Central memory CD8-positive, alpha-beta T cell (primary cell): Measurements from ENCODE around the gene LRRC8B.

Source experiments
- ATAC-seq: fragments of 150-1000 bp; cut with Tn5 transposase; replicated peaks from 2 replicates; pipeline ENCODE4 v1.10.0; 2022; ENCODE audit warnings: mild to moderate bottlenecking, moderate FRiP score, moderate number of reproducible peaks; ENCODE audit not compliant: poor library complexity, severe bottlenecking; ENCODE audit errors: extremely low read depth
- DNase-seq, 2 donors: peaks; one replicate each; pipeline ENCODE4 v3.0.0; 2021; ENCODE audit warnings: low spot score in 2 of 2
- H3K27ac Mint-ChIP-seq: one replicate; pipeline ENCODE4 v1.8.0; 2022; ENCODE audit warnings: low read depth, mild to moderate bottlenecking, moderate library complexity, mixed read lengths
- H3K27me3 Mint-ChIP-seq: one replicate; pipeline ENCODE4 v1.8.0; 2022; ENCODE audit warnings: mixed read lengths
- H3K36me3 Mint-ChIP-seq: one replicate; pipeline ENCODE4 v1.8.0; 2022; ENCODE audit warnings: mild to moderate bottlenecking, moderate library complexity, mixed read lengths; ENCODE audit not compliant: insufficient read depth
- H3K4me1 Mint-ChIP-seq: one replicate; pipeline ENCODE4 v1.8.0; 2022; ENCODE audit warnings: mixed read lengths
- H3K4me3 Mint-ChIP-seq: one replicate; pipeline ENCODE4 v1.8.0; 2022; ENCODE audit warnings: mild to moderate bottlenecking, moderate library complexity, mixed read lengths
- H3K9me3 Mint-ChIP-seq: one replicate; pipeline ENCODE4 v1.8.0; 2022; ENCODE audit warnings: mixed read lengths

The LRRC8B gene

DNA sequence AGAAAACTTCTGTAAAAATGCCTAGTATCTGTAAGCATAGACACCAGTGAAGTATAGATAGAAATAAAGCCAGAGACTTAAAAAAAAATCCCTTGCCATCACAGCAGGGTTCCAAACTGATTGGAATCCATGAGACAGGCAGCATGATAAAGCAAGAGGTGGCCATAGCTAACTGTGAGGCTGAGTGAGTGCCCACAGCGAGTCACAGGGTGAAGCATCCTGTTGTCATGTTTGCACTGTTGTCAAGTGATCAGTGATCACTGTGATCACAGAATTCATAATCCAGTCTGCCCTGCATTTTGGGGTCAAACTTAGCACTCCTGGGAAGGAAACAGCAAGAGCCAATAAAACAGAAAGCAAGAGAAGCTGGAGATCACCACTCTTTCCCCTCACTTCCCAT is 33.3 kb downstream of the LRRC8B start:
- Mint-ChIP-seq H3K27ac (no peak overlapping the region), H3K4me1 (peaks cover 2% of the 10 kb centered on the region), H3K27me3 (no peaks in the 10 kb centered on the region), H3K36me3 (no peaks in the 10 kb centered on the region), H3K9me3 (no peaks in the 10 kb centered on the region), H3K4me3 (no peak overlapping the region)
- ATAC-seq, result no peak
- no peak for DNase-seq

DNA sequence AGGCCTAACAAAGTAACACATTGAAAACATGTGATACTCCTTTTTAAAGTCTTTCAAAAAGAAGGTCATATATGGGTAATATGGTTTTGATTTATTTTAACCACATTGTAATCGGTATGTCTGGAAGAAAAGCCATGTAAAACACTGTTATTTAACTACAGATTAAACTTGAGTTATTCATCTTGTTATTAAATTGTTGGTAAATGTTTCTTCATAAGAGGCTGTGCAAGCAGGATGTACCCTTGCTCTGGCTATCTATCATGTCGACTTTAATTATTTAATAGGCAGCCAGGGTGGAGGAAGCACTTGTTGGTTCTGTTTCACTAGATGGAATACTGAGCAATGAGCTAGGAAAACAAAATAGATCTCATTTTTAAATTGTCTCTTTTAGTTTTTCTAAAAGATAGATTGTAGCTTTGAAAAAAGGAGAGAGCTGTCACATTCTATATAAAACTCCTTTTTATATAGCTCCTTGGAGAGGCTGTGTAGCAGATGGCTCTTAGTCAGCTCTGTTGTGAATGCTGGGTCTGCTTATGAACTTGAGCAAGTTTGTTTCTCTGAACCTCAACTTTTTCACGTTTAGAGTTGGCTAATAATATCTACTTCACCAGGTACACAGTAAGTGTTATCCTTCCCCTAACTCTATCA is 39.5 kb downstream of the LRRC8B start:
- H3K27ac Mint-ChIP-seq, result peak overlapping the region; percentile 62

DNA sequence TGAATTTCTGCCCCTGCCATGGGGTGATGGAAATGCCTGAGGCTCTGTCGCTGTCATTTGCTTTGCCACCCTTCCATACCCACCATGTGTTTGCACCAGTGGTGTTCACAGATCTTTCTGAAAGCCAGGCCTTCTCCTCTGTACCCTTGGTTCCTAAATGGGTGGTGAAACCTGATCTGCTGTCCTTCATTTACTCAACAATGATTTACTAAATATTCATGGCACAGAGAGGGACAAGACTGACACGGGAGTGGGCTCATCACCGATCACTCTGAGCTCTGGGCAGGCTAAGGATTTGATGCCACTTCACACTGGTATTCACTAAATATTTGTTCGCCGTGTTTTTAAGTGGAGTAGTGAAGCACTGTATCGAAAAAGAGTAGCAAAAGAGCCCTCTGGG is 40.9 kb downstream of the LRRC8B start:
- no peak overlapping the region for H3K27ac Mint-ChIP-seq

More for the DNA sequence above, 39.5 kb downstream of the LRRC8B start:
- H3K4me1 Mint-ChIP-seq, result peaks cover 9% of the 10 kb centered on the region
- no peak for ATAC-seq
- H3K27me3 Mint-ChIP-seq, result no peaks in the 10 kb centered on the region
- H3K36me3 Mint-ChIP-seq, result no peaks in the 10 kb centered on the region
- H3K9me3 Mint-ChIP-seq, result no peaks in the 10 kb centered on the region
- no peak for DNase-seq
- H3K4me3 Mint-ChIP-seq, result no peak overlapping the region

DNA sequence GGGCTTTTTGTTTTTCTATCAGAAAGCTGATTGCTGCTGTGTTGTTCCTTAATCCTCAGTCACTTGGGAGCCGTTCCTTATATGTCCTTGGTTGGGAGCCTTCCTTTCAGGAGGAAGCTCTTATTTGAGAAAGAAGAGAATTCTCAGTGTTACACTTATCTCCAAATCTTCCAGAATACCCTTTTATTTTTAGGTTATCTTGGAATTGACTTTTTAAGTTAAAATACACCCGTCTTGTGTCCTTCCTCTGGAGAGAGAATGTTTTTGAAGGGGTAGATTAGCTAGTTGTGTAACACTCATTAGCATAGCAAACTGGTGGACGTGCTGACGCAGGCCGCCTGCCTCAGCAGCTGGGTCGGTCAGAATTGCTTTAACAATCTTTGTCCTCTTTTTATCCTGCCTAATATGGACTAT is 42.1 kb downstream of the LRRC8B start:
- DNase-seq (no peak), ATAC-seq (no peak)
- H3K4me1 Mint-ChIP-seq, result peaks cover 9% of the 10 kb centered on the region
- H3K4me3 Mint-ChIP-seq, result no peak overlapping the region
- H3K27ac Mint-ChIP-seq, result no peak overlapping the region
- H3K9me3 Mint-ChIP-seq, result no peaks in the 10 kb centered on the region
- H3K36me3 Mint-ChIP-seq, result peaks cover 5% of the 10 kb centered on the region
- H3K27me3 Mint-ChIP-seq, result no peaks in the 10 kb centered on the region

More for the DNA sequence above, 40.9 kb downstream of the LRRC8B start:
- no peak for DNase-seq
- Mint-ChIP-seq H3K4me3 (no peak overlapping the region), H3K4me1 (peaks cover 9% of the 10 kb centered on the region), H3K27me3 (no peaks in the 10 kb centered on the region), H3K36me3 (peaks cover 5% of the 10 kb centered on the region), H3K9me3 (no peaks in the 10 kb centered on the region)
- ATAC-seq, result no peak

DNA sequence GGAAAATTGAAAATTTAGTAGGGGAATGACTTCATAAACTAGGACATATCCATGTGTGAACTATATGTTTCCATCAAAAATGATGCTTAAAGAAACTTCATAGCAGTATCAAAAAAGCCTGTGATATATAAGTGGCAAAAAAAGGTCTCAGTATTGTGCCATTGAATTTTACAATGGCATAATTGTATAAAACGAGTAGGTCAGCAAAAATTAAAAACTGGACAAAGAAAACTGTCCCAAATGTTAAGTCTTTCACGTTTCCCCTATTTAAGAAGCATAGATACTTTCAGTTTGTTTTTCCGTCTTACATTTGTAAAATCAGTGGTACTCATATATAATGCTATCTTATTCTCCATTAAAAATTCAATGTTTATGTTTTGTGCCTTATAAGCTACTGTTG is 43.2 kb downstream of the LRRC8B start:
- DNase-seq, result no peak
- no peaks in the 10 kb centered on the region for H3K9me3 Mint-ChIP-seq
- H3K4me1 Mint-ChIP-seq, result peaks cover 9% of the 10 kb centered on the region
- no peak overlapping the region for H3K4me3 Mint-ChIP-seq
- H3K36me3 Mint-ChIP-seq, result peaks cover 6% of the 10 kb centered on the region
- no peaks in the 10 kb centered on the region for H3K27me3 Mint-ChIP-seq
- ATAC-seq, result no peak
- H3K27ac Mint-ChIP-seq, result no peak overlapping the region

DNA sequence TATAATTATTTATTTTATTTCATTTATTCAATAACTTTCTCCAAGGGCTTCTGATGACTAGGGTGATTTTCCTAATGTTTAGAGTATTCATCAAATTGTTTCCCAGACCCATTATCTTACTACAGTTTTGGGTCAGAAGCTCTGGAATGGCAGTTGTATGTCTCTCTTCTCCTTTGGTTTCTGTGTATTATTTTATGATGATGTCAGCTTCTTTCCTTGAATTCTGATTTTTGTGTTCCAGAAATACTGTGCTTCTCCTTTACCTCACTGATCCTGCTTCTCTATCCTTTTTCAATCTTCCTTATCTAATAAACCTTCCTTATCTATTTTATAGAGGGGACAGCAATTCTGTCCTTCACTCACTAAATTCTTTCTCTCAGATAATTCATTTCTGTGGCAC is 48.8 kb downstream of the LRRC8B start:
- Mint-ChIP-seq H3K27me3 (no peaks in the 10 kb centered on the region), H3K4me3 (no peak overlapping the region), H3K9me3 (no peaks in the 10 kb centered on the region), H3K36me3 (peaks cover 6% of the 10 kb centered on the region), H3K4me1 (no peaks in the 10 kb centered on the region), H3K27ac (no peak overlapping the region)
- ATAC-seq (no peak), DNase-seq (no peak)

DNA sequence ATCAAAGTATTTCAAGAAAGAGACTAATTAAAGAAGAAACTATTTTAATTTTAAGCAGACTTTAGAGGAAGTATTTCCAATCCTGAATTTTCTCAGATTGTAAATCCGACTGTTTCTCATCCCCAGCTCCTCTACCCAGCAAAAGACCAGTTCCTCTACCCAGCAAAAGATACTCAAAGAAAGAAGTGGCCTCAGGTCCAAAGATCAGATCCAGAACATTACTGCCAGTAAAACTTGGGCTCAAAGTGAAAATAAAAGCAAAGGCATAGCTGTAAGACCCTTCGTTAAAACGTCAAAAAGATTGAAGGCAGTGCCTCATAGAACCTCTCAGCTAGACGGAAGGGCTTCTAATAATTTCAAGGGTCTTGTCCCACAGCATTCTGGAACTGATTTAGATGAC is 50.0 kb downstream of the LRRC8B start:
- Mint-ChIP-seq H3K9me3 (no peaks in the 10 kb centered on the region), H3K4me1 (no peaks in the 10 kb centered on the region), H3K27me3 (no peaks in the 10 kb centered on the region), H3K36me3 (peaks cover 3% of the 10 kb centered on the region), H3K27ac (no peak overlapping the region), H3K4me3 (no peak overlapping the region)
- no peak for ATAC-seq
- DNase-seq, result no peak

DNA sequence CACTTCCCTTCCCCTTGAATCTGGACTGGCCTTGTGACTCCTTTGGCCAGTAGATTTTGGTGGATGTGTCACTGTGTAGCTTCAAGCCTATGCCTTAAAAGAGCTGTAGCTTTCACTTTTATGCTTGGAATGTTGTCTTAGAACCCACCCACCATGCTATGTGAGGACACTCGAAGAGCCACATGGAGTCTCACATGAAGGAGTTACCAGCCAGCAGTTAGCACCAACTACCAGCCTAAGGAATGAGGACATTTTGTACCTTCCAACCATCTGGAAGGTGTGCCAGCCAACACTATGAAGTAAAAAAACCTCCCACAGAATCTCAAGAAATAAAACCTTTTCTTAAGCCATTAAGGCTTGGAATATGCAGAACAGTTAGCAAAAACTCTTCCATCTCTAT is 50.6 kb downstream of the LRRC8B start:
- no peaks in the 10 kb centered on the region for H3K4me1 Mint-ChIP-seq
- no peak overlapping the region for H3K4me3 Mint-ChIP-seq
- H3K9me3 Mint-ChIP-seq, result no peaks in the 10 kb centered on the region
- no peak overlapping the region for H3K27ac Mint-ChIP-seq
- H3K36me3 Mint-ChIP-seq, result peaks cover 5% of the 10 kb centered on the region
- ATAC-seq (no peak), DNase-seq (no peak)
- no peaks in the 10 kb centered on the region for H3K27me3 Mint-ChIP-seq

DNA sequence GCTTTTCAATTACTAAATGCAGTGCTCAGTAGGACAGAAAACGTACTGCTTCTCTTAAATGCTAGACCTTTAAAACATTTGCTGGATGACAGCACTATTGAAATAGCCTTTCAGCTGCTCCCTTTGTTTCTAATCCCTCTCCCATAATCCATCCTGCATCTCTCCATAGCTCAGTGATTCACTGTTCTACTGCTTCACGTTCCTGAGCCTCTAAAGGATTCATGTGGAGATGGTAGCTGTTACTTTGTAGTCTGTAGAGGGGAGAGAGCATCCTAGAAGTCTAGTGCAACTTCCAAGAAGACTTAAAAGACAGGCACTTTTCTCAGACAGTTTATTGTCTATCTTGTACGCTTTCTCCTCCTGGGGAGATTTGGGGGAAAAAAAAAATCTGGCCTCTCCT is 51.4 kb downstream of the LRRC8B start:
- H3K4me1 Mint-ChIP-seq, result peaks cover 4% of the 10 kb centered on the region
- no peak overlapping the region for H3K27ac Mint-ChIP-seq
- no peak for ATAC-seq
- peaks cover 3% of the 10 kb centered on the region for H3K36me3 Mint-ChIP-seq
- H3K4me3 Mint-ChIP-seq, result no peak overlapping the region
- DNase-seq, result no peak
- no peaks in the 10 kb centered on the region for H3K9me3 Mint-ChIP-seq
- no peaks in the 10 kb centered on the region for H3K27me3 Mint-ChIP-seq

DNA sequence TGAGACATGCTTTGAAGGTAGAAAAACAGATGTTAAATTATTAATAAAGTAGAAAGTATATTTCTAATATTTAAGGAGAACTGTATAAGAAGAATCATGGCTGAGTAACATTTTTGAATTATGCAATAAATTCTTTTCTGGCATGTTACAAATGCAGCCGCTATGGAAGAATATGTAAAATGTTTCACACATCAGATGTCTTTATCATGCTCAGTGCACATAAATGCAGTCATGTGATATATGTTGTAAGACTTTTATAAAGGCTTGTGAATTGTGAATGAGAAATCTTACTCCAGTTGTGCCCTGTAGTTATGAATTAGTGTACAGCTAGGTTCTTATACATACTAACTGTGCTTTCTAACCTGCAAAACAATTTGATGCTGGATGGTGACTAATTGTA is 53.5 kb downstream of the LRRC8B start:
- H3K27ac Mint-ChIP-seq, result no peak overlapping the region
- H3K4me3 Mint-ChIP-seq, result no peak overlapping the region
- H3K36me3 Mint-ChIP-seq, result peaks cover 9% of the 10 kb centered on the region
- ATAC-seq, result no peak
- DNase-seq, result no peak
- peaks cover 4% of the 10 kb centered on the region for H3K4me1 Mint-ChIP-seq
- no peaks in the 10 kb centered on the region for H3K9me3 Mint-ChIP-seq
- no peaks in the 10 kb centered on the region for H3K27me3 Mint-ChIP-seq

DNA sequence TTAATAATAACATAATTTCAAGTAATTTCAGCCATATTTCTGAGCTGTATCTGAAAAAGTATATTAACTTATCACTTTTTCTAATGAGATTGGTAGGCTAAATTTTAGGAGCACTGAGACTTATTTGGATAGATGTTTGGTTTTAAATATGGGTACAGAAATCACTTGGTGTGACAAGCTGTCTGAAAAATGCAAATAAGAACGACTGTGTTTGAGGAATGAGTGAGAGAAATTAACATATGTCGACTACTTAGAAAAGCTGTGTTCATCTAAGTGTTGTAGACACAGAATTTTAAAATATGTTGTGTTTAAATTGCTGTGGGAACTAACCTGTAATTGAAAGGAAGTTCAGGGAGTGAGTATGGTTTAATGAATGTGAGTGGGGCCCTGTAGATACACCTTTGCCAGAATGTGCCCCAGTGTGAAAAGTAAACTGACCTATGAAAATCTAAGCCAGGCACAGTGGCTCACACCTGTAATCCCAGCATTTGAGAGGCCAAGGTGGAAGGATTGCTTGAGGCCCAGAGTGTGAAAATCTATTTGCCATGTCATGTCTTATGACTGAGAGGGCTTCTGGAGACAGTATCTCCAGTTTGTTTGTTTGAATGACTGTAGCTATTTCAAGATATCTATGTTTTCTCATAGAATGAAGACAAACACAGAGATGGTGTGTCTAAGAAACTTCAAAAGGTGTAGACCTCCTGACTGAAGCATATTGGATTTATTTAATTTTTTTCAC is 54.5 kb downstream of the LRRC8B start:
- Mint-ChIP-seq H3K9me3 (no peaks in the 10 kb centered on the region), H3K4me1 (peaks cover 4% of the 10 kb centered on the region), H3K4me3 (no peak overlapping the region), H3K27me3 (no peaks in the 10 kb centered on the region), H3K27ac (peak overlapping the region; percentile 32), H3K36me3 (peaks cover 12% of the 10 kb centered on the region)
- ATAC-seq (no peak), DNase-seq (no peak)

DNA sequence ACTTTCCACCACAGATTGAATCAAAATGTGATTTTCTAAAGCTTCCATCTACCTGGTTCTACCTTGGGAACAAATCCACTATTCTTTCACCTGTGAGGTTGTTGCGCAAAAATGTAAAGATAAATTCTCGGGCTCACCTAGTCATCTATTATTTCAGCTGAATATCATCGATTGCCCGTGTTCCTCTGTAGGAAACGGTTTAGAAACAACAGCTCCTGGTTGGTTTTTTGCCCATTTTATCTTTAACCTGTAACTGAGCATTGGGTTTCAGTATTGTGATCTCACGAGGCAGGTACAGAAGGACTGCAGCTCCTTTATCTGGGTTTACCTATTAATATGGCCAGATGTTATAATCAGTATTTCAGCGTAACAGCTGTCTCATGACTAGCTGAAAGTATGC is 55.4 kb downstream of the LRRC8B start:
- Mint-ChIP-seq H3K4me3 (no peak overlapping the region), H3K27me3 (no peaks in the 10 kb centered on the region), H3K36me3 (peaks cover 15% of the 10 kb centered on the region), H3K4me1 (peaks cover 4% of the 10 kb centered on the region), H3K27ac (no peak overlapping the region), H3K9me3 (no peaks in the 10 kb centered on the region)
- DNase-seq (no peak), ATAC-seq (no peak)

DNA sequence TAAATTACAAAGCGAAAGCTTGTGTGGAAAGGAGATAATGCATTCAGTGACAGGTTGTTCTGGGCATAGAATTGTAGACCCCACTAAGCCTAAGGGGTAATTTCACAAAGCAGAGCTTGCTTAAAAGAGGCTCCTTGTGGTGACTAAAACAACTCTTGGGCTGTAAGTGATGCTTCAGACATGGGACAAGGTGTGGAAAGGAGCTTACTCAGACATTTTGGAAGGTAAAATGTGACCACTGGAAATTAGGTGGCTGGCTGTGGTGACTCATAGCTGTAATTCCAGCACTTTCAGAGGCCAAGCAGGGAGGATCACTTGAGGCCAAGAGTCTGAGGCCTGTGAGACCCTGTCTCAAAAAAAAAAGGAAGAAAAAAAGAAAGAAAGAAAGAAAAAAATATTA is 57.2 kb downstream of the LRRC8B start:
- no peak for DNase-seq
- H3K36me3 Mint-ChIP-seq, result peaks cover 17% of the 10 kb centered on the region
- no peak for ATAC-seq

More for the DNA sequence above, 57.2 kb downstream of the LRRC8B start:
- Mint-ChIP-seq H3K4me3 (no peak overlapping the region), H3K27me3 (no peaks in the 10 kb centered on the region), H3K27ac (no peak overlapping the region), H3K4me1 (peaks cover 4% of the 10 kb centered on the region), H3K9me3 (no peaks in the 10 kb centered on the region)
